Adrenal gland (tissue), 12 donors: ENCODE data around the gene ALDH1L1. TPM values are rescaled to one million over a fixed set of nuclear protein-coding genes. Genes with fewer than 3 reads are reported as not detected.
A peak's percentile ranks its signal among the peaks of the same experiment; 100 is the strongest.

Source experiments
- DNase-seq, 7 donors: peaks; one replicate each; pipeline ENCODE4 v3.0.0-alpha.2; 2019 to 2020
- H3K27ac ChIP-seq, 5 donors: fragments of 200-600 bp; sonication (generic) in 4 of 5; 1 replicate in 3 of 5; 2 replicates in 2 of 5; pipeline versions ENCODE4 v1.5.1 to v1.8.0; 2016 to 2020; ENCODE audit warnings: mild to moderate bottlenecking in 1 of 5
- H3K27me3 ChIP-seq: fragments of 200-600 bp; 2 replicates; pipeline ENCODE4 v1.8.0; 2021
- H3K36me3 ChIP-seq, 2 donors: fragments of 200-600 bp; replicated peaks in 1 of 2; 1 replicate in 1 of 2; 2 replicates in 1 of 2; pipeline versions ENCODE4 v1.5.1 to v1.8.0; 2018 to 2022
- H3K4me1 ChIP-seq, 2 donors: fragments of 200-600 bp; replicated peaks in 1 of 2; 1 replicate in 1 of 2; 2 replicates in 1 of 2; pipeline versions ENCODE4 v1.5.1 to v1.8.0; 2018 to 2021
- H3K4me3 ChIP-seq, 4 donors: fragments of 200-600 bp; sonication (generic) in 3 of 4; one replicate each; pipeline ENCODE4 v1.5.1; 2016 to 2018
- H3K9me3 ChIP-seq, 3 donors: fragments of 200-600 bp; sonication (generic) in 1 of 3; replicated peaks in 1 of 3; 1 replicate in 2 of 3; 2 replicates in 1 of 3; pipeline versions ENCODE4 v1.5.1 to v1.8.0; 2016 to 2021
- CTCF ChIP-seq, 6 experiments: fragments of 450-650 bp in 4 of 6; fragments of 200-600 bp in 2 of 6; sonication (generic) in 1 of 6; IDR thresholded peaks; 1 replicate in 5 of 6; 2 replicates in 1 of 6; pipeline versions ENCODE4 v1.5.1 to v1.8.0; 2016 to 2021; ENCODE audit warnings: antibody characterized with exemption in 6 of 6, mild to moderate bottlenecking in 2 of 6, moderate library complexity in 1 of 6
- POLR2A ChIP-seq, 2 donors: fragments of 450-650 bp; IDR thresholded peaks; one replicate each; pipeline ENCODE4 v1.6.1; 2017; ENCODE audit warnings: antibody characterized with exemption in 2 of 2, mild to moderate bottlenecking in 2 of 2, moderate library complexity in 1 of 2
- WGBS, 4 donors: extraction: QIAGEN DNeasy Blood & Tissue Kit in 2 of 4; methylation state at CpG; one replicate each; pipeline versions ENCODE4 v1.1.5 to v1.1.7; 2013 to 2017; 5-methylcytosine and 5-hydroxymethylcytosine counted together
- intact Hi-C, 2 donors: fragments of 100-400 bp; cut with DNase I; formaldehyde crosslinking; loops; one replicate each; pipeline versions ENCODE4 v1.14.1 to v1.15.0; 2022 to 2023
- polyA plus RNA-seq, 3 donors: library from polyadenylated mRNA; stranded (reverse); fragments of 200-250 nt in 2 of 3; fragments of 350-450 nt in 1 of 3; fragmentation: Illumina TruSeq in 1 of 3; extraction: RNeasy Lipid Tissue Mini Kit (QIAGEN cat#74804) in 1 of 3; gene quantifications; one replicate each; pipeline ENCODE4 v1.2.3, GENCODE V29; 2013 to 2014
- total RNA-seq, 9 donors: library from RNA; depleted of rRNA in 4 of 9; stranded (reverse); fragments of >200 nt in 4 of 9; fragments of 120-200 nt in 1 of 9; fragmentation: NEBNext Ultra II Directional in 1 of 9; extraction: Animal tissue kit (Norgen Biotek cat#: 25700) in 1 of 9; gene quantifications; one replicate each; pipeline versions ENCODE4 v1.1.0 to v1.2.4, GENCODE V29; 2013 to 2023
- donor health status: healthy with polysubstance abuse.
- donor health status: Bipolar disorder and iron deficiency.
- donor health status: DM: yes; HTN: yes; CAD: no.
- donor health status: DM: no; HTN: no; CAD: no.
- donor health status: DM: no; HTN: no; CAD: no.
- donor health status: DM: yes; HTN: yes; CAD: no.

Gene ALDH1L1
- total and polyA plus RNA-seq, 12 donors, result 0.44 to 136 (median 72.3) TPM

DNA sequence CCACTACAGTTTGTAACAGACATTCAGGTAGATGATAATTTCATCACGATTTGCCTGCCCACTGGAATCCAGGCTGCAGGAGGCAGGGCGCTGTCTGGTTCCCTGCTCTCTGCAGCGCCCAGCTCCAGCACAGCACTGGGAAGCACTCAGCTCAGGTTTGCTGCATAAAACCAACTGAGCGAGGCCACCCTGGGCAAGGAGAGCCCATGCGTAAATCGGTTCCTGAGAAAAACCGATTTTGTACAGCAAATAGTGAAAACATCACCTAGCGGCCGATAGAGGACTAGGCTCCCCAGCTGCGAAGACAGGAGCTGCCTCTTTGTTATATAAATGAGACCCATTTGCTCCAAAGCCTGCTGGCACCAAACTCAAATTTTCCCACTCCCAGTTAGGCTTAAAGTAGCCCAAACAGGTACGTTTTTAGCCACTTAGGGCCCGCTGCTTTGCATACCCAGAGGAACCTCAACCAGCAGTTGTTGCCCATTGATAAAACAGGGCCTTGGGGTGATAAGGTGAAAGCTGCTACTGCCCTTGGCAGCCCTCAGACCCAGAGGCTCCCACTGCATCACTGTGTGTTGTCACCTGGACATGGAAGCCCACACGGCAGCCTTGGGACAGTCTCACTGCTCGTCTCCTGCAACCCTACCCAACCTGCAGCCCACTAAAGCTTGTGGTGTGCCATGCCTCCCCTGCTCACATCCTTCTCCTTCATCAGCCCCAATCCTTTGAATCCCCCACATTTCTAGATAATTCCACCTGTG, 47.5 kb downstream of the ALDH1L1 start:
- 73 to 80% (median 77%) methylated on average over 12 to 14 of the region's 14 CpGs for WGBS, 4 donors
- no peaks in the 10 kb centered on the region for H3K36me3 ChIP-seq
- no peaks in the 10 kb centered on the region for H3K27me3 ChIP-seq
- TF ChIP-seq CTCF (IDR thresholded peaks at IDR 0.05) (no peak), POLR2A (IDR thresholded peaks at IDR 0.05) (no peak)
- intact Hi-C loops, result loop anchor here (5.0 to 10.0 kb wide), 4 partner anchors 74 to 259 kb away; partner anchors contain the start of gene CFAP100 (in 1 of the 2)
- H3K27ac ChIP-seq, result no peak overlapping the region
- H3K4me3 ChIP-seq, result no peak overlapping the region
- H3K9me3 ChIP-seq, result no peaks in the 10 kb centered on the region
- DNase-seq, result peak in 6 of 7 donors; percentile 2 to 45 (median 8)
- H3K4me1 ChIP-seq, result peaks cover 0 to 11% of the 10 kb centered on the region in 2 donors

- intact Hi-C loops, result loop anchor here (5.0 to 10.0 kb wide), 4 partner anchors 75 to 260 kb away; partner anchors contain the start of gene CFAP100 (in 1 of the 2)
- 76 to 88% (median 81%) methylated on average over 9 to 16 of the region's 16 CpGs for WGBS, 4 donors
- DNase-seq, result peak in 6 of 7 donors; percentile 3 to 42 (median 12)
- Histone ChIP-seq H3K27me3 (no peaks in the 10 kb centered on the region), H3K4me1 (peaks cover 0 to 11% of the 10 kb centered on the region in 2 donors), H3K27ac (no peak overlapping the region), H3K4me3 (no peak overlapping the region), H3K36me3 (no peaks in the 10 kb centered on the region), H3K9me3 (no peaks in the 10 kb centered on the region)
- TF ChIP-seq POLR2A (IDR thresholded peaks at IDR 0.05) (no peak), CTCF (IDR thresholded peaks at IDR 0.05) (no peak)
These were observed 48.3 kb downstream of the ALDH1L1 start for GRCh38 chr3:126131881-126132750.

- TF ChIP-seq CTCF (IDR thresholded peaks at IDR 0.05) (no peak), POLR2A (IDR thresholded peaks at IDR 0.05) (no peak)
- peaks cover 0 to 11% of the 10 kb centered on the region in 2 donors for H3K4me1 ChIP-seq
- intact Hi-C loops, result loop anchor here (5.0 to 10.0 kb wide), 4 partner anchors 76 to 261 kb away; partner anchors contain the start of gene CFAP100 (in 1 of the 2)
- 78 to 95% (median 87%) methylated on average over 5 to 19 of the region's 19 CpGs for WGBS, 4 donors
- DNase-seq, result peak in 6 of 7 donors; percentile 7 to 48 (median 14)
- no peak overlapping the region for H3K27ac ChIP-seq
- no peaks in the 10 kb centered on the region for H3K27me3 ChIP-seq
- no peak overlapping the region for H3K4me3 ChIP-seq
- H3K9me3 ChIP-seq, result no peaks in the 10 kb centered on the region
- H3K36me3 ChIP-seq, result no peaks in the 10 kb centered on the region
These were observed 49.2 kb downstream of the ALDH1L1 start for GRCh38 chr3:126130981-126131745.
